HUDEP-2 (cell line): ENCODE results near the gene NOP9.
A peak's percentile ranks its signal among the peaks of the same experiment; 100 is the strongest.

Source experiments
- DNase-seq, 76 experiments: peaks; one replicate each; lab custom pipeline; 2025; ENCODE audit not compliant: unreplicated experiment in 76 of 76; lab: John Stamatoyannopoulos, UW

The NOP9 gene

GRCh38 chr14:24279301-24280186 is 20.1 kb upstream of the NOP9 start:
- DNase-seq, result peak in 69 of 76 experiments; percentile 12 to 82 (median 50)

GRCh38 chr14:24280797-24281460 is 18.7 kb upstream of the NOP9 start:
- DNase-seq, result no peak

- DNase-seq, result no peak
Observed at GRCh38 chr14:24281636-24282035, 18.0 kb upstream of the NOP9 start.

GRCh38 chr14:24282736-24283135 is 16.9 kb upstream of the NOP9 start:
- no peak for DNase-seq

- DNase-seq, result no peak
Observed at GRCh38 chr14:24283796-24284460, 15.7 kb upstream of the NOP9 start.

GRCh38 chr14:24284501-24285035 is 15.1 kb upstream of the NOP9 start:
- no peak for DNase-seq

- DNase-seq, result no peak
Observed at GRCh38 chr14:24285351-24285750, 14.3 kb upstream of the NOP9 start.

- no peak for DNase-seq
Observed at GRCh38 chr14:24286996-24287395, 12.7 kb upstream of the NOP9 start.

- no peak for DNase-seq
Observed at GRCh38 chr14:24289649-24290280, 9.9 kb upstream of the NOP9 start.

- DNase-seq, result no peak
Observed at GRCh38 chr14:24290746-24291145, 8.9 kb upstream of the NOP9 start.

GRCh38 chr14:24291446-24292117 is 8.1 kb upstream of the NOP9 start:
- DNase-seq, result no peak

GRCh38 chr14:24292118-24292807 is 7.4 kb upstream of the NOP9 start:
- no peak for DNase-seq

GRCh38 chr14:24293525-24293924 is 6.1 kb upstream of the NOP9 start:
- DNase-seq, result no peak

- DNase-seq, result peak in 58 of 76 experiments; percentile 8 to 66 (median 36)
Observed at GRCh38 chr14:24296341-24297157, 3.1 kb upstream of the NOP9 start.

GRCh38 chr14:24297190-24297964 is 2.3 kb upstream of the NOP9 start:
- peak in 12 of 76 experiments; percentile 6 to 34 (median 18) for DNase-seq

GRCh38 chr14:24298892-24299254 is 777 bp upstream of the NOP9 start:
- DNase-seq, result peak in 13 of 76 experiments; percentile 6 to 27 (median 19)

- DNase-seq, result no peak
Observed at GRCh38 chr14:24300326-24300980, 803 bp downstream of the NOP9 start.

- DNase-seq, result no peak
Observed at GRCh38 chr14:24304019-24304387, 4.4 kb downstream of the NOP9 start.
